Measurements from ENCODE around the gene HNRNPF.
"Not testable (repeated sequence)": the region's sequence is repeated elsewhere in the genome, so short reads cannot be mapped to it uniquely, and the experiment has no call there.

The HNRNPF gene

DNA sequence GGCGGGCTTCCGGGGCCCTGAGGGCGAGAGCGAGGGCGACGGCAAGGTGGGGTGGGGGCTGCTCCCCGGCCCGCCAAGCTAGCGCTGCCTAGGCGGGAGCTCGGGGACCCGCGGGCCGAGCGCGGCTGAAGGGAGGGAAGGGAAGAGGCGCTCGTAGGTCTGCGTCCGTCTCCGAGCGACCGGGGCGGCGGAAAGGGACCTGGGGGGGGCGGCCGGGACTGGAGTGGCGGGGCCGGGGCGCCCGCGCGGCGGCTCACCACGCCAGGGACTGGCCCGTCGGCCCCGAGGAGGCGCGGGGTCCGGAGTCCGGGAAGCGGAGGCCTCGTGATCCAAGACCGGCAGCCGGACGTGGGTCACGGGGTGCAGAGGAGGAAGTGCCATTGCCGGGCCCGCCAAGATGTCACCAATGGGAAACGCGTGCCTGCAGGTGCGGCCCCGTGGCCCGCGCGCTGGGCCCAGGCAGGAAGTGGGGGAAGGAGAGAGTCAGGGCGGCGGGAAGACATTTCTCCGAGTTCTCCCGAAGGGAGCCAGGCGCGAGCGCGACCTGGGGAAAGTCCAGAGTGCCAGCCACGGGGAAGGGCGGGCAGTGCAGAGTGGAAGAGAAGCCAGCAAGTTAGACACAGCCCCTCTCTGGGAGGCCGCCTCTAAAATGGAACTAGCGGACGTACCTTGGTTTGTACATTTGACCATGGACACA is 11.9 kb downstream of the HNRNPF start:
- peak; percentile 59 for DNase-seq (ENCODE audit: low read depth, low spot score)

GRCh38 chr10:43396061-43396927 is 12.7 kb downstream of the HNRNPF start:
- DNase-seq (ENCODE audit: low read depth, low spot score), result no peak

- no peak for DNase-seq (ENCODE audit: low read depth, low spot score)
Measured at GRCh38 chr10:43395571-43396060, 13.4 kb downstream of the HNRNPF start.

DNA sequence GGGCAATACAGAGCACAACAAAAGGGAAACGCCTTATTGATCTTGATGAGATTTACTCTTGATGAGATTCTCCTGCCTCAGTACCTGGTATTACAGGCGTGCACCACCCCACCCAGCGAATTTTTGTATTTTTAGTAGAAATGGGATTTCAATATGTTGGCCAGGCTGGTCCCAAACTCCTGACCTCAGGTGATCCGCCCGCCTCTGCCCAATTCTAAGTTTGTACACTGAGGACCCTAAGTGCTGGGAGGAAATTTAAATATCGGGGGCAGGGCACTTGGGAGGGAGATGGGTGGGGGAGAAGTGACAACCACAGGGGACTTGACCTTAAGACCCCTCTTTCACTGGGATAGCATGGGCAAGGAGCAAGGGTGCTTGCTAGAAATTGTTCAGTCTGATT is 14.1 kb downstream of the HNRNPF start:
- DNase-seq (ENCODE audit: low read depth, low spot score), result no peak

DNA sequence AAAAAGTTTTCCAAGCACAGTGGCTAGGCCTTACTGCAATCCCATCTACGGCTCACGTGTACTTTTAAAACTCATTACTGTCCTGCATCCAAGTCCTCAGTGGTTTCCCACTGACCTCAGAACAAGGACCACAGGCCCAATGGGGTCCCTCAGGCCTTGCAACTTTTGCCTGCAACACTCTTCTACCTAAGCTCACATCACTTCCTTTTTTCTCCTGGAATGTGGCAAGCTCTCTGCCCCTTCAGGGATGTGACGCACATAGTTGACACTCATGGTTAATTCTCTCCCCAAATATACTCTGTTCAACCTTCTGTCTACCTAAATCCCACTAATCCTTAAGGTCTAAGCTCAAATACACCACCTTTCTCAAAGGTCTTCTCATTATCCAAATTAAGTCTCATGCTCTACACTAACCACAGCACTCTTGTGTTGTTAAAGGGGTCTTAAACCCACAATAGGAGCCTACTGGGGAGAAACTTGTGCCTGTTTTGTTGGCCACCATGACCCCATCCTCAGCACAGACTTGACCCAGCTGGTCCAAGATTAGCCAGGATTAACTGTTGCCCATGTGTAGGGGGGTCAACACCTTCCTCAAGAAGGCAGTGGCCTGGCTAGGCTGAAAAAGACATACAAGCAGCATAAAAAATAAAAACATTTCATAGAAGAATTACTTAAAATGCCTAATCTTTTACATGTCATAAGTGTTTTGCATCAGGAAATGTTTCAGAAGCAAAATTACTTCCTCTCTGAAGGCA is 15.2 kb downstream of the HNRNPF start:
- no peak for DNase-seq (ENCODE audit: low read depth, low spot score)

DNA sequence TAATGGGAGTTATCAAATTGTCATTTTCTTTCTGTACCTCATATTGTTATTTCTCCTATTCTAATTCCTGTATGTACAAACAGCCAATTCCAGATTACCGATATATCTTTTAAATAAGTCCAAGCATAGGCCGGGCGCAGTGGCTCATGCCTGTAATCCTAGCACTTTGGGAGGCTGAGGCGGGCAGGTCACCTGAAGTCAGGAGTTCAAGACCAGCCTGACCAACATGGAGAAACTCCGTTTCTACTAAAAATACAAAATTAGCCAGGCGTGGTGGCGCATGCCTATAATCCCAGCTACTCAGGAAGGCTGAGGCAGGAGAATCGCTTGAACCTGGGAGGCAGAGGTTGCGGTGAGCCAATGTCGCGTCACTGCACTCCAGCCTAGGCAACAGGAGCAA is 15.8 kb downstream of the HNRNPF start:
- not testable (repeated sequence) for DNase-seq (ENCODE audit: low read depth, low spot score)

DNA sequence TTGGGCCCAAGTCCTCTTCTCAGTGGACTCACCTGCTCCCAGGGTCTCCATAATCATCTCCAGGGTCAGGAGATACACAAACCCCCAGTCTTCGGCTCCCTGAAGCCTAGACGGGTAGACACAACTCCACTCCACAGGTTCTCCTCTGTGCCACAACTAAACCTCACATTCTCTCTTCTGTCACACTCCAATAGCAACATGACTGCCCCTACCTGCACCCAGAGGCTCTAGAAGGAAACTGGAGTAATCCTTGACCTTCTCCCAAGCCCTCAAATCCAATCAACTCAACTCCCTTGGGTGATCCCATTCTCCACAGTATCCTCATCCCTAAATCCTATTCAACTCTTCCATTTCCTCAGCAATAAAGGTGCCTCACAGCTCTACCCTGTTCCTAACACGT is 16.2 kb downstream of the HNRNPF start:
- DNase-seq (ENCODE audit: low read depth, low spot score), result no peak

DNA sequence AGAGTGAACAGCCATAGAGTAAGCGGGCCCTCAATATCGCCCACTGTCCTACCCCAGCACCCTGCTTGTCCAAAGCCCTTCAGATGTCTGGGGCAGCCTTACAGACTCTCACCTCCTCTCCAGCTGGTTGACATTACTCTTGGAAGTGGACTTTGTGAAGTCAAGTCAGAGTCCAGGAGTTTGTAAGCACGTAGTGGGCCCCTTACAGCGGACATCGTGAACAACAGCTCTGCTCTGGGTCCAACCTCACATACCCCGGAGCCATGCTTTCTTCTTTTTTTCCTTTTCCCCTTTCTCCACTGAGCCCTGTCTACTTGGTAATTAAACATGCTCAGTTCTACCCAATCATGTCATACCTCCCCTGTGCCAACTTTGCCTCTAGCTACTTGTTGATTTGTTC is 17.5 kb downstream of the HNRNPF start:
- DNase-seq (ENCODE audit: low read depth, low spot score), result no peak

DNA sequence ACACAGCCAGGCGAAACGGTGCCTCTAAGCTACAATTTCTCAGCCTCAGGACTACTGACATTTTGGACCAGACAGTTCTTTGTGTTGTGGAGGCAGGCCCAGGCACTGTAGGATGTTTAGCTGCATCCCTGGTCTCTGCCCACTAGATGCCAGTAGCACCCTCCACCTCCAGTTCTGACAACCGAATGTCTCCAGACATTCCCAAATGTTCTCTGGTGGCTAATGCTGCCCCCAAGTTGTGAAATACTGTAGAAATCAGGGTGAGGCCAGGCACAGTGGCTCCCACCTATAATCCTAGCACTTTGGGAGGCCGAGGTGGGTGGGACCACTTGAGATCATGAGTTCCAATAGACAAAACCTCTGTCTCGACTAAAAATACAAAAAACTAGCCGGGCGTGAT is 18.2 kb downstream of the HNRNPF start:
- no peak for DNase-seq (ENCODE audit: low read depth, low spot score)

- DNase-seq (ENCODE audit: low read depth, low spot score), result no peak
Measured at GRCh38 chr10:43390333-43390732, 18.7 kb downstream of the HNRNPF start.

- no peak for DNase-seq (ENCODE audit: low read depth, low spot score)
Measured at GRCh38 chr10:43389867-43390266, 19.1 kb downstream of the HNRNPF start.

DNA sequence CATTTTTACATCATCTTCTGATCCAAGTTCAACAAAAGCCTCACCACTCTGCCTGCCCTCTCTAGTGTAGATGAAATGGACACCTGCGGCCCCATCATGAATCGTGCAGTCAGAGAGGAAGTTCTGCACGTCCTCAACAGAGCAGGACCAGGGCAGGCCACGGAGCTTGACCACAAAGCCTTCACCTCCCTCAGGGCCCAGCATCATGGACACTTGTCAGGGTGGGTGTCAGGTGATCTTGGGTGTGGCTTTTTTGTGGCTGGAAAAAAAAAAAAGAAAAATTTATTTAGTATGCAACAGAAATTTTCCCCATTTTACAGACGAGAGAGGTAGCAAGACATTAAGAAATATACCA is 21.3 kb downstream of the HNRNPF start:
- DNase-seq (ENCODE audit: low read depth, low spot score), result no peak

- DNase-seq (ENCODE audit: low read depth, low spot score), result no peak
Measured at GRCh38 chr10:43386981-43387677, 21.9 kb downstream of the HNRNPF start.

DNA sequence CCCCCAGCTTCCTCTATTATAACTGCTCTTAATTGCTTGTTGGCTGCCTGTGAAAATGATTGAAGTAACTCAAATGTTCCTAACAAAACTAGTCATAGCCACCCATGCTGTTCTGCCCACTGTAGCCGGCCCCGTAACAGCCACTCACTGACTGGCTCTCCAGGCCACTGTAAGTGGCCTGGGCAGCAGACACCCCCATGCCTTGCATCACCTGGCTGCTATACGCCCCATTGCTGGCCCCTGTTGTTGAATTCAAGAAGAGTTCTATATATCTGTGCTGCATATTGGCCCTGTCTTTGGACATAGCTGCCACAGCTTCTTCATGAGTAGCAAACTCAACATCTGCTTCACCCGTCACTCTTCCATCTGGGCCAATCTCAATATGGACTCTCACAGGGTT is 22.4 kb downstream of the HNRNPF start:
- DNase-seq (ENCODE audit: low read depth, low spot score), result no peak

- DNase-seq (ENCODE audit: low read depth, low spot score), result no peak
Measured at GRCh38 chr10:43385412-43386004, 23.5 kb downstream of the HNRNPF start.

DNA sequence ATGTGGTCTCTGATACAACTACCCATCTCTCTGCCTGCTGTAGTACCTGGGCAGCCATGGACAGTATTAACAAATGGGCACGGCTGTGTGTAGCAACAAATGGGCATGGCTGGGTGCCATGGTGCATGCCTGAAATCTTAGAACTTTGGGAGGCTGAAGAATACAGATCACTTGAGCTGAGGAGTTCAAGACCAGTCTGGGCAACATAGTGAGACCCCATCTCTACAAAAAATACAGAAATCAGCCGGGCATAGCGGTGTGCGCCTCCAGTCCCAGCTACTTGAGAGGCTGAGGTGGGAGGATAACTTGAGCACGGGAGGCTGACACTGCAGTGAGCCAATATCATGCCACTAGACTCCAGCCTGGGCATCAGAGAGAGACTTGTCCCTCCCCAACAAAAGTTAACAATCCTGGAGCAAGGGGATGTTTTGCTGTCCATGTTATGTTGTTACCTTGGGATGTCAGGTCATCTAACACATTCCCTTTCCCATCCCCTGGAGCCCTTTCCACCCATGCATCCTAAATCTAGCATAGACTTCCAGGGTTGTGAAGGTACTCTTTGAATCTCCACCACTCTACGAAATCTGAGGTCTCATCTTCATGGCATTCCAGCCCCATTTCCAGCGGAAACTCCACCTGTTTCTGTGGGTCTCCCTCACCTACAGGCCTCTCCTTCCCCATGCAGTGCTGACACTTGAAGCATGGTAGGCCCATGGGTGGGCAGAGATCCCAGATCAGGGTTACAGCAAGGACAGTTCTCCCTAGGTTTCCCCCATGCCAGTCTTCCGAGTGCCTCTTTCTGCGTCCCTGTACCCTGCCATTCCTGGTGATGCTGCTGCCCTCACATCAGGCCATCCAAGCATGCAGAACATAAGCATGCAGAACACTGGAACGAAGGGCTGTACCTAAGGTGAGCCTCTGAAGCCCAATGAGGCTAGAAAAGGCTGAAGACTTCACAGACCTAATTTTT is 24.4 kb downstream of the HNRNPF start:
- no peak for DNase-seq (ENCODE audit: low read depth, low spot score)

- DNase-seq (ENCODE audit: low read depth, low spot score), result no peak
Measured at GRCh38 chr10:43383204-43383971, 25.6 kb downstream of the HNRNPF start.

DNA sequence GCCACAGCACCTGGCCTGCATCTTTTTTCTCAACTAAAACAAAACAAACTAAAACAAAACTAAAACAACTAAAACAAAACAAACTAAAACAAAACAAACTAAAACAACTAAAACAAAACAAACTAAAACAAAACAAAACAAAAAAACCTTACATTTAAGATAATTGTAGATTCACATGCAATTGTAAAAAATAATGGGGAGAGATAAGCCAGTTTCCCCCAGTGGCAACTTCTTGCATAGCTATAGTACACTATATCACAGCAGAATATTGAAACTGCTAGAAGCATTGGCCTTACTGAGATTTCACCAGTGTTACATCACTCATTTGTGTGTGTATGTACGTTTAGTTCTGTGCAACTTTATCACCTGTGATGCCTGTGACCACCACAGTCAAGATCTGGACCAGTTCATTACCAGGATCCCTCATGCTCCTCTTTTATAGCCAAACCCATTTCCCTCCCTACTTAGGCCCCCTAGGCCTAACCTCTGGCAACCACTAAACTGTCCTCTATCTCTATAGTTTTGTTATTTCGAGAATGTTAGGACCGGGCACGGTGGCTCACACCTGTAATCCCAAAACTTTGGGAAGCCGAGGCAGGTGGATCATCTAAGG is 28.3 kb downstream of the HNRNPF start:
- no peak for DNase-seq (ENCODE audit: low read depth, low spot score)

GRCh38 chr10:43377424-43377883 is 31.5 kb downstream of the HNRNPF start:
- no peak for DNase-seq (ENCODE audit: low read depth, low spot score)

All from iPS DF 19.7 (cell line).